Left ventricle myocardium inferior (tissue), 1 donor: ENCODE results near the gene CLIP3. TPM values are rescaled to one million over a fixed set of nuclear protein-coding genes. Genes with fewer than 3 reads are reported as not detected.

Source experiments
- DNase-seq: peaks from one replicate; pipeline ENCODE4 v3.0.0-alpha.2; 2020
- H3K27ac ChIP-seq: fragments of 200-600 bp; replicated peaks from 2 replicates; pipeline ENCODE4 v1.8.0; 2021
- H3K27me3 ChIP-seq: fragments of 200-600 bp; 2 replicates; pipeline ENCODE4 v1.8.0; 2021; ENCODE audit warnings: low read depth
- H3K36me3 ChIP-seq: fragments of 200-600 bp; 2 replicates; pipeline ENCODE4 v1.8.0; 2021
- H3K4me1 ChIP-seq: fragments of 200-600 bp; 2 replicates; pipeline ENCODE4 v1.8.0; 2021
- H3K4me3 ChIP-seq: fragments of 200-600 bp; 2 replicates; pipeline ENCODE4 v1.8.0; 2021; ENCODE audit warnings: mild to moderate bottlenecking, moderate library complexity
- H3K9me3 ChIP-seq: fragments of 200-600 bp; replicated peaks from 2 replicates; pipeline ENCODE4 v1.8.0; 2021
- CTCF ChIP-seq: fragments of 200-600 bp; IDR thresholded peaks from 2 replicates; pipeline ENCODE4 v1.8.0; 2021; ENCODE audit warnings: antibody characterized with exemption, mild to moderate bottlenecking, borderline replicate concordance
- intact Hi-C: fragments of 100-400 bp; cut with micrococcal nuclease; formaldehyde crosslinking; loops from one replicate; pipeline ENCODE4 v1.11.0; 2022
- total RNA-seq: library from RNA; stranded (reverse); fragmentation: NEBNext Ultra II Directional; extraction: Animal tissue kit (Norgen Biotek cat#: 25700); gene quantifications from one replicate; pipeline ENCODE4 v1.2.1, GENCODE V29; 2021
- donor health status: DM: no; HTN: yes; CAD: no; lungs with severe emphysema.

CLIP3 gene
- total RNA-seq, 1 donor from 2014 or later: 5.4 TPM

DNA sequence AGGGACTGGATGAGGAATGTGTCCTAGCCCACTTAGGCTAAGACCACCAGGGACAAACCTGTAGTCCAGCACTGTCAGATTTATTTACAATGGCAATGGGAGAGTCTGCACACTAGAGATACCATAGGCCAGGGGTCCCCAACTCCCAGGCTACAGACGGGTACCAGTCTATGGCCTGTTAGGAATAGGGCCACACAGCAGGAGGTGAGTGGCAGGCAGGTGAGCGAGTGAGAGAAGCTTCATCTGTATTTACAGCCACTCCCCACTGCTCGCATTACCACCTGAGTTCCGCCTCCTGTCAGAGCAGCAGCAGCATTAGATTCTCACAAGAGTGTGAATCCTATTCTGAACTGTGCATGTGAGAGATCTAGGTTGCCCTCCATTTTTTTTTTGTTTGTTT lies 19.0 kb upstream of the CLIP3 start:
- Histone ChIP-seq H3K27ac (no peak overlapping the region), H3K36me3 (no peaks in the 10 kb centered on the region), H3K9me3 (no peaks in the 10 kb centered on the region), H3K27me3 (no peaks in the 10 kb centered on the region), H3K4me1 (peaks cover 21% of the 10 kb centered on the region), H3K4me3 (no peak overlapping the region)
- no peak for TF ChIP-seq CTCF
- no peak for DNase-seq
- intact Hi-C loops: no loop called here

DNA sequence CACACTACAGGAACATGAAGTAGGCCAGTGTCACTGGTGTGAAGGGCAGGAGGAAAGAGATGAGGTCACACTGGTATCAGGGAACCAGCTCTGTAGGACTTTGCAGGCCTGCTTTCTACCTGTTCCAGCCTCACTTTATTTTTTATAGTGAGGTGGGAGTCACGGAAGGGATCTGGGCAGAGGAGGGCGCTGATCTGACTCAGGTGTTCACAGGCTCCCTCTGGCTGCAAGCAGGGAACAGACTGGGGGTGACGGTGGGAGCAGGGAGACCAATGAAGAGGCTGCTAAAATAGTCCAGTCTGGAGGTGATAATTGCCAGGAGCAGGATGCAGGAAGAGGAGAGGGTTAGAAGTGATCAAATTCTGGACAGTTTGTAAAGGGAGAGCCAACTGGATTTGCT lies 18.6 kb upstream of the CLIP3 start:
- TF ChIP-seq CTCF: peak; percentile 40
- H3K27ac ChIP-seq: no peak overlapping the region
- no peaks in the 10 kb centered on the region for H3K27me3 ChIP-seq
- no peaks in the 10 kb centered on the region for H3K9me3 ChIP-seq
- intact Hi-C loops: no loop called here
- H3K4me3 ChIP-seq: no peak overlapping the region
- peaks cover 21% of the 10 kb centered on the region for H3K4me1 ChIP-seq
- H3K36me3 ChIP-seq: no peaks in the 10 kb centered on the region
- no peak for DNase-seq

GRCh38 chr19:36049080-36049698 lies 16.5 kb upstream of the CLIP3 start:
- DNase-seq: no peak
- Histone ChIP-seq H3K9me3 (no peaks in the 10 kb centered on the region), H3K27me3 (no peaks in the 10 kb centered on the region), H3K4me3 (no peak overlapping the region), H3K27ac (no peak overlapping the region), H3K4me1 (peaks cover 12% of the 10 kb centered on the region), H3K36me3 (no peaks in the 10 kb centered on the region)
- intact Hi-C loops: no loop called here
- no peak for TF ChIP-seq CTCF

GRCh38 chr19:36047835-36048234 lies 15.2 kb upstream of the CLIP3 start:
- Histone ChIP-seq H3K27ac (no peak overlapping the region), H3K27me3 (no peaks in the 10 kb centered on the region), H3K36me3 (no peaks in the 10 kb centered on the region), H3K4me1 (no peaks in the 10 kb centered on the region), H3K4me3 (no peak overlapping the region), H3K9me3 (no peaks in the 10 kb centered on the region)
- TF ChIP-seq CTCF: no peak
- DNase-seq: no peak
- intact Hi-C loops: no loop called here

- no peak for DNase-seq
- Histone ChIP-seq H3K4me1 (peaks cover 1% of the 10 kb centered on the region), H3K36me3 (no peaks in the 10 kb centered on the region), H3K27me3 (no peaks in the 10 kb centered on the region), H3K4me3 (no peak overlapping the region), H3K27ac (no peak overlapping the region), H3K9me3 (no peaks in the 10 kb centered on the region)
- no peak for TF ChIP-seq CTCF
- intact Hi-C loops: no loop called here
Observed at GRCh38 chr19:36046443-36047050, 13.9 kb upstream of the CLIP3 start.
